TTC549 (cell line): ENCODE measurements around the gene TRAF3IP1.
"Not testable (repeated sequence)": the region's sequence is repeated elsewhere in the genome, so short reads cannot be mapped to it uniquely, and the experiment has no call there.

Experiments
- FAIRE-seq: peaks from 2 replicates; lab custom pipeline; 2012; peaks lifted over from hg19 to GRCh38; lab: Jason Lieb, UNC

The TRAF3IP1 gene

DNA sequence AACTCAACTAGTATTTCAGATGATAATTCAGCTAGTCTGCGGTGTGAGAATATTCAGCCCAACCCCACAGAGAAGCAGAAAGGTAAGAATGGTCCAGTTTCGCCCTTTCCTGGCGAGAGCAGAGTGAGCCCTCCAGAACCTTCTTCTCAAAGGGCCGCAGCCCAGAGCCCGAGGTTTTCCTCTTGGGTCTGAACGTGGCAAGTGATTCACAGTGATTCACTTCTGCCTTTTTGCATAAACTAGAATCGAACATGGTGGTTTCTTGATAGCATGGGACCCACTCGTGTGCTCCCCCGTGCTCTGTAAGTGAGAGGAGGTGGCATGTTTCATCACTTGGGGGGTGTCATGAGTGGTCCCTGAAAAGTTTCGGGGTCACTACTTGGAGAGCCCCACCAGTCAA is 24.2 kb downstream of the TRAF3IP1 start:
- no peak for FAIRE-seq

GRCh38 chr2:238345297-238345968 is 25.1 kb downstream of the TRAF3IP1 start:
- no peak for FAIRE-seq

- FAIRE-seq: no peak
Measured at GRCh38 chr2:238346544-238346943, 26.2 kb downstream of the TRAF3IP1 start.

DNA sequence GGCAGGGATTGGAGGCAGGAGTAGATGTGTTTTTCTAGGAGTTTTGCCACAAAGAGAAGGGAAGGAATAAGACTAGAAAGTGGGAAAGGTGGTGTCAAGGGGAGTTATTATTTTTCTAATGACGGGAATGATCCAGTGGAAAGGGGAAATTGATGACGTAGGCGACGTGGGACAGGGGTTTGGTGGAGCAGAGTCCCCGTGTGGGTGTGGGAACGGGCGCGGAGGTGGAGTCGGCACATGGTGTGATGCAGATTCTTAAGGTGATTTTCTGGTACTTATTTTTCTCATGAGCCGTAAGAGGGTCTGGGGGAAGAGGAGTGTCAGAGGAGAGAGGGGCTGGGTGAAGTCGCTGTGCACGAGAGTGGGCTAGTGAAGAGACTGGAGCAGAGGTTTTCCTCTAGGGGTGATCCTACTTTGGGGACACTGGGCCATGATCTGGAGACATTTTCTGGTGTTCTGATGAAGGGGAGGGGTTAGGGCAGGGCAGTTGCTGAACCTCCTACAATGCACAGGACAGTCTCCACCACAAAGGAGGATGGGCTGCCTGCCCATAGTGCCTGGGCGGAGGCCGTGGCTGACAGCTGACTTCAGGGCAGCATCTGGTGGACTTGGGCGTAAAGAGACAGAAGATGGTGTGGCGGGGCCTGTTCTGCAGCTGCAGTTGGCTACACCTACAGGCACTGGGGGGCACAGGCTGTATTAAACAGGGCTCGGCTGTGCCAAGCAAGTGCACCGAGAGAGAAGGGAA is 30.0 kb downstream of the TRAF3IP1 start:
- no peak for FAIRE-seq

- FAIRE-seq: no peak
Measured at GRCh38 chr2:238351315-238351714, 31.0 kb downstream of the TRAF3IP1 start.

- FAIRE-seq: no peak
Measured at GRCh38 chr2:238352361-238352760, 32.0 kb downstream of the TRAF3IP1 start.

DNA sequence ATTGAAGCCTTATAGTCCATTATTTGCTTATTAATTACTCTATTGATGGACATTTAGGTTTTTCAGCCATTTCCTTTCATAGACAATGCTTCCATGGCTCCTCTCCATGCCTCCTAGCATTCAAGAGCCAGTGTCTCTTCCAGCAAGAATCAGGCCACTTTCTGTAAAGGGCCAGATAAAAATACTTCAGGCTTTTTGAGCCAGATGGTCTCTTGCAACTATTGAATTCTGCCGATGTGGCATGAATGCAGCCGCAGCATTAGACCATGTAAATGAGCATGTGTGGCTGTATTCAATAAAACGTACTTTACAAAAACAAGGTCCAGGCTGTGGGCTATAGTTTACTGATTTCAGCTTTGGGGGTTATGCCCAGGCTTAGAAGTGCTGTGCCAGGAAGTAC is 38.5 kb downstream of the TRAF3IP1 start:
- no peak for FAIRE-seq

GRCh38 chr2:238359403-238359802 is 39.1 kb downstream of the TRAF3IP1 start:
- no peak for FAIRE-seq

DNA sequence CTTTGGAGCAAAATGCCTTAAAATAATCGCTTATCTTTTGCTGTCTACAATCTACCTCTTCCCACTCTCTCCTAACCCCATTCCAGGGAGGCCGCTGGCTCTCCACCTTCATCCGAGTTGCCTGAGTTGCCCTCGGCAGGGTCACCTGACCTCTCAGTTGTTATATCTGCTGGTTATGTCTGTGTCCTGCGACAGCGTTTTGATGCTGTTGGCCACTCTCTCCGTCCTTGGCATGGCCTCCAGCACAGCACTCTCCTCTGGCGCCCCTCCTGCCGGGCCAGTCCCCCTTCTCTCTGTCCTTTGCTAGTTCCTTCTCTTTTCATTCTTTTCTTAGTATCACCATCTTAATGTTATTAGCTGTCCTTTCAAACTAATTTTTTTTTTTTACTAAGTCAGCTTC is 41.6 kb downstream of the TRAF3IP1 start:
- no peak for FAIRE-seq

GRCh38 chr2:238362626-238363025 is 42.3 kb downstream of the TRAF3IP1 start:
- FAIRE-seq: no peak

GRCh38 chr2:238369591-238370040 is 49.3 kb downstream of the TRAF3IP1 start:
- FAIRE-seq: no peak

DNA sequence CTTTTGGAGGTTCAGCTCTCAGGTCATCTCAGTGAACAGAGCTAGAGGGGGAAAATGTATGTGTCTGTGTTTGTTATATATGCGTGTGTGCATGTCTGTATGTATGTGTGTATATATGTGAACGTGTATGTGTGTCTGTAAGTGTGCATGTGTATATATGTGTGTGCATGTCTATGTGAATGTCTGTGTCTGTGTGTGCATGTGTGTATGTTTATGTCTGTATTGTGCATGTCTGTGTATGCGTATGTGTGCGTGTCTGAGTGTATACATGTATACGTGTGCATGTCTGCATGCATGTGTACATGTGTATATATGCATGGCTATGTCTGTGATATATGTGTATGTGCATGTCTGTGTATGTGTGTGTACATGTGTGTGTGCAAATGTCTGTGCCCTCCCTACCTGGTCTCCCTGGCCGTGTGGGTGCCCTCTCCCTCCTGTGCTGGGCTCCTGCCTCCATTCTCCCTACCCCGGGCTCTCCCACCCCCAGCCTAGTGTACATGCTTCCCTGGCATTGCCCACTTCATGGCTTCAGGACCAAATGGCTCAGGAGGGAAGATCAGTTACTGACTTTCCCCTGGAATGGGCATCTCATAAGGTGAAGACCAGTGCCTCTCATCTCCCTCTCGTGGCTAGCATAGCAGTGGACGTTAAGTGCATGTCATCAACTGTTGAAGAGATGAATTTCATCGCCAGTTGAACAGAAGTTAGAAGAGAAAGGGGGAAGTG is 49.9 kb downstream of the TRAF3IP1 start:
- no peak for FAIRE-seq

- FAIRE-seq: no peak
Measured at GRCh38 chr2:238370823-238371372, 50.6 kb downstream of the TRAF3IP1 start.

- FAIRE-seq: not testable (repeated sequence)
Measured at GRCh38 chr2:238372277-238372676, 52.0 kb downstream of the TRAF3IP1 start.

DNA sequence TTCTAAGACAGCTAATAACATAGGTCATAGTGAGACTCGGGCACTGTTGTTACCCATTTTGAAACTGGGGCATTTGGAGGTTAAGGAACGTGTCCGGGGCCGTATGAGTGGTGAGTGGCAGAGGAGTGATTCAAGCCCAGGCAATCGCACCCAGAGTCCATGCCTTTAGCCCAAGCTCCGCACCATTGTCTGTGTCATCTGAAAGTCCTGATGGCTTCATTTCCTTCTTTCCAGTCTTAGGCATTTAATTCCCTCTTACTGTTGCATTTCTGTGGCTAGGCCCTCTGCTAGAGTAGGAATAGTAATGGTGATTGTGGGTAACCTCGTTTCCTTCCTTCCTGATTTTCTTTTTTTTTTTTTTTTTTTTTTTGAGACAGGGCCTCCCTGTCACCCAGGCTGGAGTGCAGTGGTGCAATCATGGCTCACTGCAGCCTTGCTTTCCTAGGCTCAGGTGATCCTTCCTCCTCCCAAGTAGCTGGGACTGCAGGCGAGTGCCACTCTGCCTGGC is 56.6 kb downstream of the TRAF3IP1 start:
- FAIRE-seq: no peak

DNA sequence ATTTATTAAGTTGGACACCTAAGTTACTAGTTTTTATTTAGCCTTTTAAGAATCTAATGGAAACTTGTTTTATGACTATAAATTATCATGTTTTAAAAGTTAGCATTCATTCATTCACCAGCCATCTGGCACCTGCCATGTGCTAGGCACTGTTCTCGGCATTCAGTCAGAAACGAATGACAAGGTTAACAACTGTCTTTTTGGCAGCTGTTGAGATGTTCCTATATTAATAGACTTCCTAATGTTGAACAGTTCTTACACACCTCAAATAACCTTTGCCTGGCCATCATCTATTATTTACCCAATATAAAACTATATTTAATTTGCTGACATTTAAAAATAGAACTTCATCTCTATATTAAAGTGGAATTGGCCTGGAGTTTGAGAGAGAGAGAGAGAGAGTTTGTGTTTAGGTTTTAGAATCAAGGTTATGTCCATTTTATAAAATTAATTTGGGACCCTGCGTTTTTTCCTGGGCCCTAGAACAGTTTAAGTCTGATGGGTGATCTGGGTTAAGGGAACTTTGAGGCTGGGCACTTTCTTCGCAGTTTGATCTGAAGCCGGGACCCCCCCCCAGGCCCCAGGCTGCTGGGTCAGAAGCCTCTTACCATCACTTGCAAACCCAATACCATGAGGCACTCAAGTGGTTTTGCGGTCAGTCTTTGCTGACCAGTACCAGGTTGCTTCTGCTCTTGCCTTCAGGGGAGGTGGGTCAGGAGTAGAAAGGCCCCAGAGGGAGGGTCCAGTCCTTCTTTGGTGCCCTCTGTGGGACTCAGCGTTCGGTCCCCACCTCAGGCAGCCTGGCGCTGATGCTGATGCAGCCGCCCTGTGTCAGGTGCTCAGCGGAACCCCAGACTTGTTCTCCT is 58.1 kb downstream of the TRAF3IP1 start:
- FAIRE-seq: no peak

DNA sequence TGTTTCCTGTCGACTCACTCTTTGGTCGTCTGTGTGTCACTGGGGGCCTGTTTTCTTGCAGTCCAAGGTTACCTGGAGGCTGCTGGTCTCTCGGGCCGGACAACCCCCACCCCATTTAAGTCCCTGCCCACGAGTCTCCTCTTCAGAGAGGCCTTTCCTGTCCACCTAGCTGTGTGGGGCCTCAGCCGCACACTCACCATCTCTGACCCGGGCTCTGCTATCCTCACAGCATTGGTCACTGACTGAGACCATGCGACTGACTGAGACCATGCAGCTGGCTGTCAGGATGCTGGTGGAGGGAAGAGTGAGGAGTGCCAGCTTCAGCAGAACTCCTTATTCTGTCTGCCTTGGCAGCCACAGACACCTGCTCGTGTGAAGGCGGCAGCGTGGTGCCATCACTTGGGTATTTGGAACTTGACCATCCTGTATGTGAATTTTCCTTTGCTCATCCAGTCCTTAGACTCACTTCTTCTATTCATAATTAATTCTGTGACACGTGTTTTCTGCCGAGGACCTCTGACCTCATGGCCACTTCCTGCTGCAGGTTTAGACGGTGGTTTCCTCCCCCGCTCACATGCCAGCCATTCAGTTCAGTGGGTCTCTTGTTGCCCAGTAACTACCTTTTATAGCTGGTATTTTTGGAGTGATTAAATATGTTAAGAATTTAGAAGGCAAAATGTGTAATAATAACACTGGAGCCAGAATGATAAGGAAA is 58.9 kb downstream of the TRAF3IP1 start:
- FAIRE-seq: no peak

GRCh38 chr2:238380336-238380735 is 60.0 kb downstream of the TRAF3IP1 start:
- no peak for FAIRE-seq

GRCh38 chr2:238380785-238381184 is 60.5 kb downstream of the TRAF3IP1 start:
- FAIRE-seq: no peak

GRCh38 chr2:238381341-238382115 is 61.2 kb downstream of the TRAF3IP1 start:
- FAIRE-seq: no peak
